ENCODE data around the gene TMEM72. TPM values are rescaled to one million over a fixed set of nuclear protein-coding genes. Genes with fewer than 3 reads are reported as not detected.
A peak's percentile ranks its signal among the peaks of the same experiment; 100 is the strongest.

The TMEM72 gene
- total RNA-seq, 3 donors from 2014 or later = not detected

- Mint-ChIP-seq H3K9me3 (no peaks in the 10 kb centered on the region), H3K36me3 (ENCODE audit: insufficient read depth) (no peaks in the 10 kb centered on the region), H3K27me3 (ENCODE audit: low read depth) (peaks cover 2% of the 10 kb centered on the region), H3K4me1 (ENCODE audit: low read depth) (no peaks in the 10 kb centered on the region), H3K4me3 (no peak overlapping the region)
- DNase-seq (no peak), ATAC-seq (no peak)
Measured at GRCh38 chr10:44931621-44932516, 20.7 kb downstream of the TMEM72 start.

GRCh38 chr10:44932517-44933450 is 21.6 kb downstream of the TMEM72 start:
- no peaks in the 10 kb centered on the region for H3K4me1 Mint-ChIP-seq (ENCODE audit: low read depth)
- H3K36me3 Mint-ChIP-seq (ENCODE audit: insufficient read depth) = no peaks in the 10 kb centered on the region
- DNase-seq (peak; percentile 79), ATAC-seq (peak; percentile 90 to 91)
- H3K9me3 Mint-ChIP-seq = no peaks in the 10 kb centered on the region
- no peak overlapping the region for H3K4me3 Mint-ChIP-seq
- peaks cover 2% of the 10 kb centered on the region for H3K27me3 Mint-ChIP-seq (ENCODE audit: low read depth)

- Mint-ChIP-seq H3K27me3 (ENCODE audit: low read depth) (peaks cover 2% of the 10 kb centered on the region), H3K4me3 (no peak overlapping the region), H3K4me1 (ENCODE audit: low read depth) (no peaks in the 10 kb centered on the region), H3K36me3 (ENCODE audit: insufficient read depth) (no peaks in the 10 kb centered on the region), H3K9me3 (no peaks in the 10 kb centered on the region)
- DNase-seq (no peak), ATAC-seq (no peak)
Measured at GRCh38 chr10:44933451-44934321, 22.5 kb downstream of the TMEM72 start.

GRCh38 chr10:44934416-44935200 is 23.5 kb downstream of the TMEM72 start:
- H3K9me3 Mint-ChIP-seq = no peaks in the 10 kb centered on the region
- no peaks in the 10 kb centered on the region for H3K36me3 Mint-ChIP-seq (ENCODE audit: insufficient read depth)
- peaks cover 2% of the 10 kb centered on the region for H3K27me3 Mint-ChIP-seq (ENCODE audit: low read depth)
- no peak for ATAC-seq
- H3K4me3 Mint-ChIP-seq = no peak overlapping the region
- DNase-seq = no peak
- H3K4me1 Mint-ChIP-seq (ENCODE audit: low read depth) = no peaks in the 10 kb centered on the region

GRCh38 chr10:44935201-44935965 is 24.2 kb downstream of the TMEM72 start:
- peaks cover 2% of the 10 kb centered on the region for H3K27me3 Mint-ChIP-seq (ENCODE audit: low read depth)
- H3K9me3 Mint-ChIP-seq = no peaks in the 10 kb centered on the region
- DNase-seq (no peak), ATAC-seq (no peak)
- no peaks in the 10 kb centered on the region for H3K36me3 Mint-ChIP-seq (ENCODE audit: insufficient read depth)
- no peaks in the 10 kb centered on the region for H3K4me1 Mint-ChIP-seq (ENCODE audit: low read depth)
- H3K4me3 Mint-ChIP-seq = no peak overlapping the region

GRCh38 chr10:44935966-44936295 is 24.8 kb downstream of the TMEM72 start:
- ATAC-seq (no peak), DNase-seq (no peak)
- Mint-ChIP-seq H3K4me1 (ENCODE audit: low read depth) (no peaks in the 10 kb centered on the region), H3K4me3 (no peak overlapping the region), H3K36me3 (ENCODE audit: insufficient read depth) (no peaks in the 10 kb centered on the region), H3K9me3 (no peaks in the 10 kb centered on the region), H3K27me3 (ENCODE audit: low read depth) (peaks cover 2% of the 10 kb centered on the region)

- no peaks in the 10 kb centered on the region for H3K36me3 Mint-ChIP-seq (ENCODE audit: insufficient read depth)
- peaks cover 2% of the 10 kb centered on the region for H3K27me3 Mint-ChIP-seq (ENCODE audit: low read depth)
- no peaks in the 10 kb centered on the region for H3K9me3 Mint-ChIP-seq
- no peaks in the 10 kb centered on the region for H3K4me1 Mint-ChIP-seq (ENCODE audit: low read depth)
- H3K4me3 Mint-ChIP-seq = no peak overlapping the region
- ATAC-seq = no peak
- no peak for DNase-seq
Measured at GRCh38 chr10:44936314-44936975, 25.3 kb downstream of the TMEM72 start.

- H3K36me3 Mint-ChIP-seq (ENCODE audit: insufficient read depth) = no peaks in the 10 kb centered on the region
- no peak for ATAC-seq
- no peak for DNase-seq
- H3K27me3 Mint-ChIP-seq (ENCODE audit: low read depth) = peaks cover 2% of the 10 kb centered on the region
- H3K9me3 Mint-ChIP-seq = no peaks in the 10 kb centered on the region
- H3K4me1 Mint-ChIP-seq (ENCODE audit: low read depth) = no peaks in the 10 kb centered on the region
- H3K4me3 Mint-ChIP-seq = no peak overlapping the region
Measured at GRCh38 chr10:44937196-44938005, 26.3 kb downstream of the TMEM72 start.

- no peak for ATAC-seq
- Mint-ChIP-seq H3K9me3 (peaks cover 3% of the 10 kb centered on the region), H3K4me3 (no peak overlapping the region), H3K4me1 (ENCODE audit: low read depth) (no peaks in the 10 kb centered on the region), H3K27me3 (ENCODE audit: low read depth) (peaks cover 8% of the 10 kb centered on the region), H3K36me3 (ENCODE audit: insufficient read depth) (no peaks in the 10 kb centered on the region)
- no peak for DNase-seq
Measured at GRCh38 chr10:44938956-44939355, 27.8 kb downstream of the TMEM72 start.

GRCh38 chr10:44939691-44940401 is 28.7 kb downstream of the TMEM72 start:
- peaks cover 5% of the 10 kb centered on the region for H3K36me3 Mint-ChIP-seq (ENCODE audit: insufficient read depth)
- DNase-seq = no peak
- peaks cover 7% of the 10 kb centered on the region for H3K27me3 Mint-ChIP-seq (ENCODE audit: low read depth)
- H3K4me3 Mint-ChIP-seq = no peak overlapping the region
- peaks cover 12% of the 10 kb centered on the region for H3K9me3 Mint-ChIP-seq
- no peak for ATAC-seq
- no peaks in the 10 kb centered on the region for H3K4me1 Mint-ChIP-seq (ENCODE audit: low read depth)

GRCh38 chr10:44944354-44944753 is 33.2 kb downstream of the TMEM72 start:
- DNase-seq (no peak), ATAC-seq (no peak)
- peaks cover 2% of the 10 kb centered on the region for H3K4me1 Mint-ChIP-seq (ENCODE audit: low read depth)
- H3K9me3 Mint-ChIP-seq = peaks cover 19% of the 10 kb centered on the region
- H3K4me3 Mint-ChIP-seq = no peak overlapping the region
- H3K36me3 Mint-ChIP-seq (ENCODE audit: insufficient read depth) = peaks cover 5% of the 10 kb centered on the region
- peaks cover 10% of the 10 kb centered on the region for H3K27me3 Mint-ChIP-seq (ENCODE audit: low read depth)

All from activated T-cell treated with anti-CD3 and anti-CD28 coated beads, Interleukin-2, amount 50 U/mL, for 4 hours (primary cell).